HG03558 (cell line): Measurements from ENCODE around the gene TEX101.

Experiments
- ATAC-seq: cut with Tn5 transposase; IDR thresholded peaks from one replicate; pipeline ENCODE4 v1.9.1; 2021; ENCODE audit warnings: moderate number of reproducible peaks; ENCODE audit not compliant: unreplicated experiment; ENCODE audit errors: extremely low read depth

The TEX101 gene

DNA sequence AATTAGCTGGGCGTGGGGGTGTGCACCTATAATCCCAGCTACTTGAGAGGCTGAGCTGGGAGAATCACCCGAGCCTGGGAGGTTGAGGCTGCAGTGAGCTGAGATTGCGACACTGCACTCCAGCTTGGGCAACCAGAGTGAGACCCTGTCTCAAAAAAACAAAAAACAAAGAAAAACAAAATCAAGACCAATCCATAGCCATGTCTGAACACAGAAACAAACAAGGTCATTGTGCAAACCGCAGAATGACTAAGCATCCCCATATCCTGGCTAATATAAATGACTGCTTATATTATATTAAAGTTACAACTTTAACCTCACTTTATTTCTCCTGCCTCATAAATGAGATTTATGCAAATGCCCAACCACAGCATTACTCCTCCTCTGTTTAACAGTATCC, 53.0 kb downstream of the TEX101 start:
- no peak for ATAC-seq
